GM12892 (cell line): ENCODE measurements around the gene CLSTN1.

Experiments used
- POLR2A ChIP-seq: IDR thresholded peaks from 2 replicates; pipeline ENCODE4 v1.6.1; 2011; ENCODE audit warnings: low read depth, low read length, control low read depth
- POLR2AphosphoS5 ChIP-seq: IDR thresholded peaks from 2 replicates; pipeline ENCODE4 v1.6.1; 2011; ENCODE audit warnings: low read depth, low read length, control low read depth
- TAF1 ChIP-seq: IDR thresholded peaks from 2 replicates; pipeline ENCODE4 v1.6.1; 2011; ENCODE audit warnings: low read depth, mild to moderate bottlenecking, control low read depth, low read length, borderline replicate concordance

- TF ChIP-seq POLR2A (no peak), POLR2AphosphoS5 (no peak), TAF1 (no peak)
These were observed 43.1 kb upstream of the CLSTN1 start for GRCh38 chr1:9866836-9867235.
